ENCODE data around the gene NRBF2.

The NRBF2 gene

DNA sequence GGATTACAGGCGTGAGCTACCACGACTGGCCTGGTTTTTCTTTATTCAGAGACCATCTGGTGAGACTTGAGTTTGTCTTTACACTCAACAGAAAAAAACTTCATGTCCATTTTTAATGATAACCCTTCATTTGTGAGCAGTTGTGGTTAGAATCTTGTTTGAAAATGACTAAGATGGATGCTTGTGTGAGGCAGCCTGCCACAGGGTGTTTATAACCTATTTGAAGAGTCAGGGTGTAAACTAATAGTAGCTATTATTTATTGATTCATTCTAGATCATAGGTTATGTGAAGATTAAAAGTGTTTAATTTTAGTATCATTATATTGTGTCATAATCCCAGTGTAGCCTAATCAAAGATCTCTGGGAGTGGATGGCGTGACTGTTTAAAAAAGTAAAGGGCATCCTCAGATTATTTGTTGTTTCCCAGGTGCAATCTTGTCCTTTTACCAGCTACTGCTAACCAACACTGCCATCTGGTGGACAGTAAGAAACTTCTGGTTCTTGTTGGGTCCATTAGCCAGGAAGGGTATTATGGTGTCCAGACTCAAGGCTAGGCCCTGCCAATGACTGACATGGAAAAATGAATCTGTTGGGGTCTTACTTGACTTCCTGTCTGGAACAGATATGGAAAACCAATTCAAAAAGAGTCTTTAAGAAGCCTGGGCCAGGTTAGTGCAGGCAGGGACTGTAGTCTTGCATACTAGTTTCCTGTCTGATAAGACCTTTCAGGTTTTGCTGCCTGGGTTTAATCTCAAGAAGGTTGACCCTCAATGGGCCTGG lies 24.9 kb downstream of the NRBF2 start:
- Histone ChIP-seq H2AFZ (ENCODE audit: low read length) (no peak overlapping the region), H3K9ac (ENCODE audit: low read length) (no peak overlapping the region), H3F3A (ENCODE audit: insufficient read depth, low read length) (peaks cover 9% of the 10 kb centered on the region), H3K4me2 (ENCODE audit: low read depth, low read length) (no peak overlapping the region), H3K27ac (ENCODE audit: low read length) (no peak overlapping the region), H4K20me1 (ENCODE audit: insufficient read depth, low read length) (no peaks in the 10 kb centered on the region), H3K36me3 (replicated peaks; ENCODE audit: insufficient read depth, low read length) (no peaks in the 10 kb centered on the region), H3K79me2 (ENCODE audit: low read length) (no peaks in the 10 kb centered on the region), H3K4me3 (ENCODE audit: low read length) (no peak overlapping the region), H3K4me1 (ENCODE audit: low read length) (no peaks in the 10 kb centered on the region), H3K9me2 (replicated peaks; ENCODE audit: insufficient read depth, low read length) (no peaks in the 10 kb centered on the region), H3K27me3 (replicated peaks; ENCODE audit: insufficient read depth, low read length) (no peaks in the 10 kb centered on the region), H3K9me3 (replicated peaks; ENCODE audit: insufficient read depth, low read length) (no peaks in the 10 kb centered on the region)
- TF ChIP-seq, protein P1, sequence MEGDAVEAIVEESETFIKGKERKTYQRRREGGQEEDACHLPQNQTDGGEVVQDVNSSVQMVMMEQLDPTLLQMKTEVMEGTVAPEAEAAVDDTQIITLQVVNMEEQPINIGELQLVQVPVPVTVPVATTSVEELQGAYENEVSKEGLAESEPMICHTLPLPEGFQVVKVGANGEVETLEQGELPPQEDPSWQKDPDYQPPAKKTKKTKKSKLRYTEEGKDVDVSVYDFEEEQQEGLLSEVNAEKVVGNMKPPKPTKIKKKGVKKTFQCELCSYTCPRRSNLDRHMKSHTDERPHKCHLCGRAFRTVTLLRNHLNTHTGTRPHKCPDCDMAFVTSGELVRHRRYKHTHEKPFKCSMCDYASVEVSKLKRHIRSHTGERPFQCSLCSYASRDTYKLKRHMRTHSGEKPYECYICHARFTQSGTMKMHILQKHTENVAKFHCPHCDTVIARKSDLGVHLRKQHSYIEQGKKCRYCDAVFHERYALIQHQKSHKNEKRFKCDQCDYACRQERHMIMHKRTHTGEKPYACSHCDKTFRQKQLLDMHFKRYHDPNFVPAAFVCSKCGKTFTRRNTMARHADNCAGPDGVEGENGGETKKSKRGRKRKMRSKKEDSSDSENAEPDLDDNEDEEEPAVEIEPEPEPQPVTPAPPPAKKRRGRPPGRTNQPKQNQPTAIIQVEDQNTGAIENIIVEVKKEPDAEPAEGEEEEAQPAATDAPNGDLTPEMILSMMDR (IDR thresholded peaks at IDR 0.05; ENCODE audit: low read length), result peak; percentile 86
- TF ChIP-seq EZH2 (optimal IDR thresholded peaks at IDR 0.05; ENCODE audit: low read depth, low read length) (no peak), EZH2phosphoT487 (IDR thresholded peaks at IDR 0.05; ENCODE audit: low read length) (no peak)
- DNase-seq, result peak; percentile 85

DNA sequence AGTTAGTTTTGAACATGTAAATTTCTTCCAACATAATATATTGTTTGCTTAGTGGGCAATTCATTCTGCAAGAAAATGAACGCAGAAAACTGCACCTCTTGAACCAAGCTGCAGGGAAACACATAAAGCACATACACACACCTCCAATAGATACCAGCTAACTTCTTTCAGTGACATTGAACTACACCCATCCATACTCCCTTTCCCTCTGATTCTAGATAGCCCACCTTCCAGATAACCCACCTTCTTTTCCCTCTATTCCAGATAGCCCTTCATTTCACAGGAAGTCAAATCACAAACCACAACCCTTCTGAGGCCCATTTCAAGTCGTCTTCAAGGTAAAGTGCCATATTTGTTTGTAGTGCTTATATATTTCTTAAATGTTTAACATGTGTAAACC lies 28.5 kb downstream of the NRBF2 start:
- H4K20me1 ChIP-seq (ENCODE audit: insufficient read depth, low read length), result no peaks in the 10 kb centered on the region
- H3K9me2 ChIP-seq (replicated peaks; ENCODE audit: insufficient read depth, low read length), result no peaks in the 10 kb centered on the region
- no peak for DNase-seq
- H3K4me3 ChIP-seq (ENCODE audit: low read length), result no peak overlapping the region
- H3K27me3 ChIP-seq (replicated peaks; ENCODE audit: insufficient read depth, low read length), result no peaks in the 10 kb centered on the region
- H3K27ac ChIP-seq (ENCODE audit: low read length), result no peak overlapping the region
- H3K9ac ChIP-seq (ENCODE audit: low read length), result no peak overlapping the region
- no peak overlapping the region for H2AFZ ChIP-seq (ENCODE audit: low read length)
- no peak overlapping the region for H3K4me2 ChIP-seq (ENCODE audit: low read depth, low read length)
- no peaks in the 10 kb centered on the region for H3K4me1 ChIP-seq (ENCODE audit: low read length)
- peaks cover 9% of the 10 kb centered on the region for H3F3A ChIP-seq (ENCODE audit: insufficient read depth, low read length)
- H3K36me3 ChIP-seq (replicated peaks; ENCODE audit: insufficient read depth, low read length), result no peaks in the 10 kb centered on the region
- TF ChIP-seq EZH2phosphoT487 (IDR thresholded peaks at IDR 0.05; ENCODE audit: low read length) (no peak), EZH2 (optimal IDR thresholded peaks at IDR 0.05; ENCODE audit: low read depth, low read length) (no peak)
- TF ChIP-seq, protein P1 (IDR thresholded peaks at IDR 0.05; ENCODE audit: low read length), result no peak
- H3K79me2 ChIP-seq (ENCODE audit: low read length), result no peaks in the 10 kb centered on the region; the same call in 1 of the 2 replicates
- H3K9me3 ChIP-seq (replicated peaks; ENCODE audit: insufficient read depth, low read length), result no peaks in the 10 kb centered on the region

DNA sequence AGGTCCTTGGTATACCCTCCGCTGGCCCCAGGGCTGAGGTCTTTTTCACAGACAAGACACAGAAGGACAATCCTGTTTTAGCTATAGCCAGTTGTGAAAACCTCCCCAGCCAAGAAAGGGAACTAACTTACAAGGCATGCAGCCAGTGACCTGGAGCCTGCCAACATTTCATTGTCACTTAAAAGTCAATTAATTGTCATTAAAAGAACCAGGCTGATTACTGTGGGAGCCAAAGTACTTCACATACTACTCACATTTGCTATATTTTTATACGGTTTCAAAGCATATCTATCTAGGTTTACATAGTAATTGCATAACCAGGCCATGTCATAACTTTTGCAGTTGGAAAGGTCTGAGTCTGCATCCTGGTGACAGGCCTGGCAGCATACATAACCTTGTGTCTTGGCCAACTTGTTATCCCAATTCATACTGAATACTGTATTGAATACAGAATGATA lies 31.1 kb downstream of the NRBF2 start:
- H3K9me2 ChIP-seq (replicated peaks; ENCODE audit: insufficient read depth, low read length), result no peaks in the 10 kb centered on the region
- no peak for DNase-seq

More for the DNA sequence above, 31.1 kb downstream of the NRBF2 start:
- no peak overlapping the region for H3K4me2 ChIP-seq (ENCODE audit: low read depth, low read length)
- peaks cover 5% of the 10 kb centered on the region; the same call in 1 of the 2 replicates for H3F3A ChIP-seq (ENCODE audit: insufficient read depth, low read length)
- 0 out of 2 replicates have a peak, but pooled peaks cover 2% of the 10 kb centered on the region for H3K4me1 ChIP-seq (ENCODE audit: low read length)
- 0 out of 2 replicates have a peak, but pooled peaks cover 4% of the 10 kb centered on the region for H3K36me3 ChIP-seq (replicated peaks; ENCODE audit: insufficient read depth, low read length)
- no peak overlapping the region for H2AFZ ChIP-seq (ENCODE audit: low read length)
- no peaks in the 10 kb centered on the region for H4K20me1 ChIP-seq (ENCODE audit: insufficient read depth, low read length)
- H3K9ac ChIP-seq (ENCODE audit: low read length), result no peak overlapping the region
- H3K9me3 ChIP-seq (replicated peaks; ENCODE audit: insufficient read depth, low read length), result no peaks in the 10 kb centered on the region
- H3K27ac ChIP-seq (ENCODE audit: low read length), result no peak overlapping the region
- TF ChIP-seq EZH2 (optimal IDR thresholded peaks at IDR 0.05; ENCODE audit: low read depth, low read length), result no peak
- TF ChIP-seq, protein P1 (IDR thresholded peaks at IDR 0.05; ENCODE audit: low read length), result no peak
- TF ChIP-seq EZH2phosphoT487 (IDR thresholded peaks at IDR 0.05; ENCODE audit: low read length), result no peak
- no peak overlapping the region for H3K4me3 ChIP-seq (ENCODE audit: low read length)
- H3K27me3 ChIP-seq (replicated peaks; ENCODE audit: insufficient read depth, low read length), result no peaks in the 10 kb centered on the region
- H3K79me2 ChIP-seq (ENCODE audit: low read length), result no peaks in the 10 kb centered on the region; the same call in 1 of the 2 replicates

Data from MM.1S (cell line).